ENCODE results near the gene HS3ST5. TPM values are rescaled to one million over a fixed set of nuclear protein-coding genes. Genes with fewer than 3 reads are reported as not detected.

Gene HS3ST5
- total RNA-seq, 1 experiment from 2014 or later = 0.09 TPM

DNA sequence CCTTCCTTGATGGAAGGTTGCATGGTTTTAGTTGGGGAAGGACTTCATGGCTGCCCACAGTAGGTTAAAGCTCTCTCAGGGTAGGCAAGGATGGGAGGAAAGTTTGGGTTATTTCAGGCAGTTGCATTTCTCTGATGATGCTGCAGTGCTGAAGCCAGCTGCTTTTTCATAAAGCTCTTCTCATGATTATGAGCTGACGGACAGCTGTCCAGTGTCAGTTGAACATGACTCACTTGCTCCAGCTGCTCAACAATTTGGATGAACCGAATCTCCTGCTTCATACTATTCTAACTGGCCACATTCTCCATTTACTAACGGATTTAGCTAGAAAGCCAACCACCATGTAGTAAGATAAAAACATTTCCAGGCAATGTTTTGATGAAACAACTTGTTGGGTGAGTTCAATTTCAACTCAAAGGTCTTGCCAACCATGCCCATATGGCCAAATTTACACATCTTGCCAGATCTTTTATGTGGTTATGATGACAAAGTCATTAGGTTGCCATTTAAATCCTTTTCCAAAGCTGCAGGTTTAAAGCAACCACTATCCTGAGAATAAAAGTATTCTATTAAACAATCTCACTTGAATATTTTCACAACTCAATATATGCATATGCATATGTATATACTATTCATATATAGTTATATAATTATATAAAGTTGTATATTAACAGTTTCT is 125.9 kb downstream of the HS3ST5 start:
- Histone ChIP-seq H3K4me2 (no peak overlapping the region), H3K9me3 (ENCODE audit: insufficient read depth, low read depth) (no peaks in the 10 kb centered on the region), H4K20me1 (ENCODE audit: insufficient read depth) (no peaks in the 10 kb centered on the region), H3K9me2 (ENCODE audit: insufficient read depth) (no peaks in the 10 kb centered on the region), H3K36me3 (ENCODE audit: low read depth) (no peaks in the 10 kb centered on the region), H2AFZ (no peak overlapping the region), H3K79me2 (ENCODE audit: low read depth) (no peaks in the 10 kb centered on the region), H3K27ac (no peak overlapping the region), H3K27me3 (ENCODE audit: insufficient read depth, low read depth) (no peaks in the 10 kb centered on the region), H3F3A (ENCODE audit: insufficient read depth, low read depth) (no peaks in the 10 kb centered on the region), H3K4me1 (replicated peaks; ENCODE audit: insufficient read depth) (no peaks in the 10 kb centered on the region), H3K4me3 (no peak overlapping the region)
- no TSS peak for BruUV-seq (replicated peaks)
- intact Hi-C loops (cut with micrococcal nuclease; ENCODE audit: unreplicated experiment) = no loop called here
- TF ChIP-seq EZH2 (IDR thresholded peaks at IDR 0.05; ENCODE audit: low read depth) = no peak
- TF ChIP-seq, protein P1, sequence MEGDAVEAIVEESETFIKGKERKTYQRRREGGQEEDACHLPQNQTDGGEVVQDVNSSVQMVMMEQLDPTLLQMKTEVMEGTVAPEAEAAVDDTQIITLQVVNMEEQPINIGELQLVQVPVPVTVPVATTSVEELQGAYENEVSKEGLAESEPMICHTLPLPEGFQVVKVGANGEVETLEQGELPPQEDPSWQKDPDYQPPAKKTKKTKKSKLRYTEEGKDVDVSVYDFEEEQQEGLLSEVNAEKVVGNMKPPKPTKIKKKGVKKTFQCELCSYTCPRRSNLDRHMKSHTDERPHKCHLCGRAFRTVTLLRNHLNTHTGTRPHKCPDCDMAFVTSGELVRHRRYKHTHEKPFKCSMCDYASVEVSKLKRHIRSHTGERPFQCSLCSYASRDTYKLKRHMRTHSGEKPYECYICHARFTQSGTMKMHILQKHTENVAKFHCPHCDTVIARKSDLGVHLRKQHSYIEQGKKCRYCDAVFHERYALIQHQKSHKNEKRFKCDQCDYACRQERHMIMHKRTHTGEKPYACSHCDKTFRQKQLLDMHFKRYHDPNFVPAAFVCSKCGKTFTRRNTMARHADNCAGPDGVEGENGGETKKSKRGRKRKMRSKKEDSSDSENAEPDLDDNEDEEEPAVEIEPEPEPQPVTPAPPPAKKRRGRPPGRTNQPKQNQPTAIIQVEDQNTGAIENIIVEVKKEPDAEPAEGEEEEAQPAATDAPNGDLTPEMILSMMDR (conservative IDR thresholded peaks at IDR 0.05) = no peak
- CTCF ChIA-PET = no interaction called here
- POLR2A ChIA-PET (ENCODE audit: unreplicated experiment) = no interaction called here
- no peak for DNase-seq

DNA sequence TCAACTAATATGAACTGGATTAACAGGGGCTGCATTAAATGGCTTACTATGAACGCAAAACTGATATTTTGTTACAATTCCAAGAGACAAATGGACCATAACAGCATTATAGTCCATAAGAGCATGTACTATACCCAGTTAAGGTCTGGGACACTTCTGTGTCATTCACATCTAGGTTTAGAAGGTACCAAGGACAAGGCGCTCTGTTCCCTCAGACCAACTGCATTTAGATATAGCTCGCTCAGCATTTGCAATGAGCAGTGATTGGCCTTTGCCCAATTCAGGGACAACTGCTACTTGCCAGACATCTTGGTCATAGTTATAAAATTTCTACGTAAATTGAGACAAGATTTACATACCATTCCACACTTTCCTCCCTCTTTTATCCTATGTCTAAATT is 132.4 kb downstream of the HS3ST5 start:
- no peak for DNase-seq
- no peak overlapping the region for H3K4me3 ChIP-seq
- TF ChIP-seq, protein P1 (conservative IDR thresholded peaks at IDR 0.05) = no peak
- no peak for TF ChIP-seq EZH2 (IDR thresholded peaks at IDR 0.05; ENCODE audit: low read depth)
- no peak overlapping the region for H3K4me2 ChIP-seq
- H3K27ac ChIP-seq = no peak overlapping the region
- H3K4me1 ChIP-seq (replicated peaks; ENCODE audit: insufficient read depth) = no peaks in the 10 kb centered on the region
- H3K9me3 ChIP-seq (ENCODE audit: insufficient read depth, low read depth) = no peaks in the 10 kb centered on the region
- no peaks in the 10 kb centered on the region for H3K9me2 ChIP-seq (ENCODE audit: insufficient read depth)
- no peaks in the 10 kb centered on the region for H3F3A ChIP-seq (ENCODE audit: insufficient read depth, low read depth)
- no peaks in the 10 kb centered on the region for H3K27me3 ChIP-seq (ENCODE audit: insufficient read depth, low read depth)
- H3K36me3 ChIP-seq (ENCODE audit: low read depth) = no peaks in the 10 kb centered on the region
- no peaks in the 10 kb centered on the region for H3K79me2 ChIP-seq (ENCODE audit: low read depth)
- ChIA-PET POLR2A (ENCODE audit: unreplicated experiment) (no interaction called here), CTCF (no interaction called here)
- H2AFZ ChIP-seq = no peak overlapping the region
- BruUV-seq (replicated peaks) = no TSS peak
- no peaks in the 10 kb centered on the region for H4K20me1 ChIP-seq (ENCODE audit: insufficient read depth)
- intact Hi-C loops (cut with micrococcal nuclease; ENCODE audit: unreplicated experiment) = no loop called here

DNA sequence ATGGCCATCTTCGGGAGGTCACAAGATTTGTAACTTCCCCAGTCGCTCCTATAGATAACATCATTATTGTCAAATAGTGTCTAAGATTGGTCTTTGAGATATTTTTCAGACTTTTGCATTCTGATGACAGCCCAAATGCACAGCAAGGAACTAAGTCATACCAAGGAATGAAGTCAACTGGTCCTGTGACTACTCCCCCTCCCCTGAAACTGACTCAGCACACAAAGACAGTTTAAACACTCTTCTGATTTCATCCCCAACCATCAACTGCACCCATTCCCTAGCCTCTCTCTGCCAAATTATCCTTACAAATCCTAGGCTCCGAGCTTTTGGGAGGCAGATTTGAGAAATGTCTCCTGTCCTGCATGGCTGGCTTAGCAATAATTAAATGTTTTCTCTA is 139.4 kb downstream of the HS3ST5 start:
- Histone ChIP-seq H3K79me2 (ENCODE audit: low read depth) (no peaks in the 10 kb centered on the region), H3F3A (ENCODE audit: insufficient read depth, low read depth) (no peaks in the 10 kb centered on the region), H3K4me1 (replicated peaks; ENCODE audit: insufficient read depth) (no peaks in the 10 kb centered on the region), H4K20me1 (ENCODE audit: insufficient read depth) (no peaks in the 10 kb centered on the region), H3K9me3 (ENCODE audit: insufficient read depth, low read depth) (no peaks in the 10 kb centered on the region; the same call in 1 of the 2 replicates), H3K36me3 (ENCODE audit: low read depth) (no peaks in the 10 kb centered on the region), H3K9me2 (ENCODE audit: insufficient read depth) (no peaks in the 10 kb centered on the region), H2AFZ (no peak overlapping the region), H3K27ac (no peak overlapping the region), H3K4me2 (no peak overlapping the region), H3K27me3 (ENCODE audit: insufficient read depth, low read depth) (no peaks in the 10 kb centered on the region), H3K4me3 (no peak overlapping the region)
- ChIA-PET CTCF (no interaction called here), POLR2A (ENCODE audit: unreplicated experiment) (no interaction called here)
- intact Hi-C loops (cut with micrococcal nuclease; ENCODE audit: unreplicated experiment) = no loop called here
- no peak for DNase-seq
- TF ChIP-seq, protein P1 (conservative IDR thresholded peaks at IDR 0.05) = no peak
- TF ChIP-seq EZH2 (IDR thresholded peaks at IDR 0.05; ENCODE audit: low read depth) = no peak
- BruUV-seq (replicated peaks) = no TSS peak

Data from PC-9 (cell line).